Liver (tissue), 3 donors: ENCODE data around the gene PPM1G.

Experiments
- CTCF ChIP-seq: fragments of 150-350 bp; IDR thresholded peaks from 2 replicates; pipeline ENCODE4 v1.5.1; 2017; ENCODE audit warnings: improper control_type of control experiment, low read depth, low read length; ENCODE audit not compliant: missing input control
- SP1 ChIP-seq: IDR thresholded peaks from 2 replicates; pipeline ENCODE4 v1.6.1; 2018; ENCODE audit warnings: antibody characterized with exemption, mild to moderate bottlenecking
- TAF1 ChIP-seq: conservative IDR thresholded peaks from 2 replicates; pipeline ENCODE4 v1.6.1; 2016; ENCODE audit warnings: antibody characterized with exemption, mild to moderate bottlenecking
- donor health status: healthy.
- donor health status: healthy.

GRCh38 chr2:27435628-27436027 lies 26.2 kb upstream of the PPM1G start:
- TF ChIP-seq CTCF (no peak), TAF1 (no peak), SP1 (no peak)
